Nephron progenitor cell (in vitro differentiated cells): Measurements from ENCODE around the gene CDKN2AIPNL.
A peak's percentile ranks its signal among the peaks of the same experiment; 100 is the strongest.

ENCODE experiments used
- DNase-seq: peaks from one replicate; pipeline ENCODE4 v3.0.0; 2021
- H3K27ac Mint-ChIP-seq: 2 replicates; pipeline ENCODE4 v1.8.0; 2021; ENCODE audit warnings: mild to moderate bottlenecking, moderate library complexity, mixed read lengths
- H3K27me3 Mint-ChIP-seq: 2 replicates; pipeline ENCODE4 v1.8.0; 2021; ENCODE audit warnings: mild to moderate bottlenecking, low read depth, mixed read lengths; ENCODE audit not compliant: poor library complexity
- H3K36me3 Mint-ChIP-seq: 2 replicates; pipeline ENCODE4 v1.8.0; 2021; ENCODE audit warnings: low read depth, mixed read lengths
- H3K4me1 Mint-ChIP-seq: 2 replicates; pipeline ENCODE4 v1.8.0; 2021; ENCODE audit warnings: mixed read lengths
- H3K4me3 Mint-ChIP-seq: 2 replicates; pipeline ENCODE4 v1.8.0; 2021; ENCODE audit warnings: mild to moderate bottlenecking, moderate library complexity, mixed read lengths
- H3K9me3 Mint-ChIP-seq: 2 replicates; pipeline ENCODE4 v1.8.0; 2021; ENCODE audit warnings: mild to moderate bottlenecking, moderate library complexity, mixed read lengths
- TF ChIP-seq, protein P1 (sequence below): fragments of 200-600 bp; sonication (generic); IDR thresholded peaks from 2 replicates; pipeline ENCODE4 v1.5.0; 2021; ENCODE audit warnings: antibody characterized with exemption

CDKN2AIPNL gene

DNA sequence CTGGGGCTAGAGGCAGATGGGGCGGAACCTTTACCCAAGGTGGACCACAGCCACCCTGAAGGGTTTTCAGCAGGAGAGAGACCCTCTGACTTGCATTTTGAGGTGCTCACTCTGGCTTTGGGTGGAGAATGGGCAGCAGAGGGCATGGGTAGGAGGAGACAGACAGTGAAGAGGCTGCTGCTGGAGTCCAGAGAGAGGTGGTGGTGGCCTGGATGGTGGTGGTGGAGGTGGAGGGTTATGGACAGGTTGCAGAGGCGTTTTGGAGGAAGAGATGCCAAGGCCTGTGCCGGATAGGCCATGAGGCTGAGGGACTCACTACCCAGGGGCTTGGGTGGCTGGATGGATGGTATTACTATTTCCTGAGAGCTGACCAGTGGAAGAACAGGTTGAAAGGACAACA is 46.1 kb upstream of the CDKN2AIPNL start:
- no peak for DNase-seq
- peaks cover 25% of the 10 kb centered on the region for H3K27me3 Mint-ChIP-seq

DNA sequence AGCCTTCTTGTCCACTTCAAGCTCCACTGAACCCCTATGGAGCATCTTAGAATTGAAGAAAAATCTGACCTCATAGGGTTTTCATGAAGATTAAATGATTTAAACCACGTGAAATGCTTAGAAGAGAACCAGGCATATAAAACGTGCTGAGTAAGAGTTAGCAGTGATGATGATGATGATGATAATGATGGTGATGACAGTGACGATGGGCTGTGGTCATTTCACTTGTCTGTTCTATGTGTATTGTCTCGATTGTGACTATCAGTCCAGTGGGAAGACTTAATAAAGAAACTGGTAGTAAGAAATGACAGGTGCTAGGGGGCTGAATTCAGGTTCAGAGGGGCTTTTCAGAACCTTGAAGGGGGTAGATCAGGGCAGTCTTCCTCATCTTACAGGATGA is 45.1 kb upstream of the CDKN2AIPNL start:
- no peak for DNase-seq
- TF ChIP-seq, protein P1, sequence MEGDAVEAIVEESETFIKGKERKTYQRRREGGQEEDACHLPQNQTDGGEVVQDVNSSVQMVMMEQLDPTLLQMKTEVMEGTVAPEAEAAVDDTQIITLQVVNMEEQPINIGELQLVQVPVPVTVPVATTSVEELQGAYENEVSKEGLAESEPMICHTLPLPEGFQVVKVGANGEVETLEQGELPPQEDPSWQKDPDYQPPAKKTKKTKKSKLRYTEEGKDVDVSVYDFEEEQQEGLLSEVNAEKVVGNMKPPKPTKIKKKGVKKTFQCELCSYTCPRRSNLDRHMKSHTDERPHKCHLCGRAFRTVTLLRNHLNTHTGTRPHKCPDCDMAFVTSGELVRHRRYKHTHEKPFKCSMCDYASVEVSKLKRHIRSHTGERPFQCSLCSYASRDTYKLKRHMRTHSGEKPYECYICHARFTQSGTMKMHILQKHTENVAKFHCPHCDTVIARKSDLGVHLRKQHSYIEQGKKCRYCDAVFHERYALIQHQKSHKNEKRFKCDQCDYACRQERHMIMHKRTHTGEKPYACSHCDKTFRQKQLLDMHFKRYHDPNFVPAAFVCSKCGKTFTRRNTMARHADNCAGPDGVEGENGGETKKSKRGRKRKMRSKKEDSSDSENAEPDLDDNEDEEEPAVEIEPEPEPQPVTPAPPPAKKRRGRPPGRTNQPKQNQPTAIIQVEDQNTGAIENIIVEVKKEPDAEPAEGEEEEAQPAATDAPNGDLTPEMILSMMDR, result no peak
- H3K27me3 Mint-ChIP-seq, result peaks cover 20% of the 10 kb centered on the region

More for the DNA sequence above, 46.1 kb upstream of the CDKN2AIPNL start:
- Mint-ChIP-seq H3K9me3 (no peaks in the 10 kb centered on the region), H3K4me3 (no peak overlapping the region), H3K36me3 (no peaks in the 10 kb centered on the region), H3K27ac (no peak overlapping the region), H3K4me1 (peaks cover 18% of the 10 kb centered on the region)
- TF ChIP-seq, protein P1, result no peak

DNA sequence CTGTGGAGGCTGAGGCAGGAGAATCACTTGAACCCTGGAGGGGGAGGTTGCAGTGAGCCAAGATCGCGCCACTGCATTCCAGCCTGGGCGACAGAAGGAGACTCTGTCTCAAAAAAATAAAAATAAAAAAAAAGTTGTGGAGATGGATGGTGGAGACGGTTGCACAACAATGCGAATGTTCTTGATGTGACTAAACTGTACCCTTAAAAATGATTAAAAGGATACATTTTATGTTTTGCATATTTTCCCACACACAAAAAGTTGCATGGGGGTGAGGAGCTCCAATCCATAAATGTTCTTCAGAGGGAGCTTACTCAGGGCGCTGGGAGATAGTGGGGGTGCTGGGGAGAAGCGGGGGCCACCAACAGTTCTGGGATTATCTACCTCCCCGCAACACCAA is 43.8 kb upstream of the CDKN2AIPNL start:
- H3K9me3 Mint-ChIP-seq, result no peaks in the 10 kb centered on the region
- H3K27me3 Mint-ChIP-seq, result peaks cover 18% of the 10 kb centered on the region
- no peak overlapping the region for H3K4me3 Mint-ChIP-seq
- peaks cover 8% of the 10 kb centered on the region for H3K4me1 Mint-ChIP-seq
- no peaks in the 10 kb centered on the region for H3K36me3 Mint-ChIP-seq
- TF ChIP-seq, protein P1, result no peak
- no peak for DNase-seq
- H3K27ac Mint-ChIP-seq, result no peak overlapping the region

More for the DNA sequence above, 45.1 kb upstream of the CDKN2AIPNL start:
- no peaks in the 10 kb centered on the region for H3K36me3 Mint-ChIP-seq
- no peaks in the 10 kb centered on the region for H3K9me3 Mint-ChIP-seq
- H3K27ac Mint-ChIP-seq, result no peak overlapping the region
- no peak overlapping the region for H3K4me3 Mint-ChIP-seq
- peaks cover 9% of the 10 kb centered on the region for H3K4me1 Mint-ChIP-seq

DNA sequence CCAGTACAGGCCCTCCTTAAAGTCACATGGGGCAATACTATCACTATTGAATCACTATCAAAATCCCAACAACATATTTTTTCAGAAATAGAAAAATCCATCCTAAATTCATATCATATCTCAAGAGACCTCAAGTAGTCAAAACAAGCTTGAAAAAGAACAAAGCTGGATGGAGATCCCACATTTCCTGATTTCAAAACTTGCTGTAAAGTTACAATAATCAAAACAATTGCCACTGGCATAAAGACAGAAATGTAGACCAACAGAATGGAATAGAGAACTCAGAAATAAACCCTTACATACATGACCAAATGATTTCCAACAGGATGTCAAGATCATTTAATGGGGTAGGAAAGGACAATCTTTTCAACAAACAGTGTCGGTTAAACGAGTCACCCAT is 41.3 kb upstream of the CDKN2AIPNL start:
- no peak overlapping the region for H3K27ac Mint-ChIP-seq
- H3K27me3 Mint-ChIP-seq, result peaks cover 14% of the 10 kb centered on the region
- H3K9me3 Mint-ChIP-seq, result no peaks in the 10 kb centered on the region
- no peak overlapping the region for H3K4me3 Mint-ChIP-seq
- no peaks in the 10 kb centered on the region for H3K4me1 Mint-ChIP-seq
- no peaks in the 10 kb centered on the region for H3K36me3 Mint-ChIP-seq
- TF ChIP-seq, protein P1, result no peak
- no peak for DNase-seq

DNA sequence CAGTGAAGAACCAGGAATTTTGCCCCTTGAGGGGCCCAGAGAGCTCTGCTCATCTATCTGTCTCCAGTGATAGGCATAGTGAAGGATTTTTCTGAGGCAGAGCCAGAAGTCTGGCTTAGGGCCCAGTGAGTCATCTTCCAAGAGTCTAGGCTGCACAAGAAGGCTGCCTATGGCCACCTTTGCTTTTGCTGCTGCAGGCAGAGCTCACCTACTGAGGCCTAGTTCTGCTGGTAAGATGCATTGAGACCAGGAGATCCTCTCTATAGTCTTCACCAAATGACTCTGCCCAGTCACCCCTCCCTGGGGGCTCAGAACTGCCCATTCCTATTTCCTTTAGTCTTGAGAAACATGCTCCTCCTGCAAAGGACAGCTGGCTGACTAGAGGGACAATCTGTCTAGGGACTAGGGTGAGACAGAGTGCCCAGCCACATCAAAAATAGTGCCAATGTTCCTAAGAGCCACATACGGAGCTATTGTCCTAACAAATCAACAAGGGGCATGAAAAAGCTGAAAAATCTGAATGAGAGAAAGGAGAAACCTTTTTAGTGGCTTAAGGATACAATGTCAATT is 40.3 kb upstream of the CDKN2AIPNL start:
- Mint-ChIP-seq H3K4me3 (no peak overlapping the region), H3K27me3 (peaks cover 12% of the 10 kb centered on the region), H3K27ac (peak overlapping the region; percentile 38), H3K9me3 (no peaks in the 10 kb centered on the region), H3K4me1 (peaks cover 3% of the 10 kb centered on the region), H3K36me3 (no peaks in the 10 kb centered on the region)
- TF ChIP-seq, protein P1, result no peak
- DNase-seq, result no peak

DNA sequence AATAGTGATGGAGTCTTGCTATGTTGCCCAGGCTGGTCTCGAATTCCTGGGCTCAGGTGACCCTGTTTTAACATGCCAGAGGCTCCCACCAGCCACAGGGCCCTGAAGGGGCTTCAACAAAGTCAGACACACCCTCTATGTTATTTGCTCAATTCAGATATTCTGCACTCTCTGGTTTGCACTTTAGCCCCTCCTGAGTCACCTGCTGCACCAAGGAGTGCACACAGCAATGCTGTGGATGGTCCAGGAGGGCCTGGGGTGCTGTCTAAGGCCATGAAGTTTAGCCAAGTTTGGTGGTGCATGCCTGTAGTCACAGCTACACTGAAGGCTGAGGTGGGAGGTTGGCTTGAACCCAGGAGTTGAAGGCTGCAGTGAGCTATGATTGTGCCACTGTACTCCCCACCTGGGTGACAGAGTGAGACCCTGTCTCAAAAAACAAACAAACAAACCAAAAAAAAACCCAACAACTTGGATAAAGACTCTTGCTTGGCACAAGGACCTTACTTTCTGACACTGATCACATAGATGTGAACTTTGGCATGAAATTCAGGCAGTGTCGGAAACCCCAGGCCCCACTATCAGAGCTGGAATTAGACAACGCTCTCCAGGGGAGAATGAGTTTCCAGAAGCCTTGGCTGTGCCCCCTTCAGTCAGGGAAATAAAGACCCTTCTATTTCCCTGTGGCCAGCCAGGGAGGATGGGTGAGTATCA is 39.7 kb upstream of the CDKN2AIPNL start:
- H3K27me3 Mint-ChIP-seq, result peaks cover 14% of the 10 kb centered on the region
- no peaks in the 10 kb centered on the region for H3K9me3 Mint-ChIP-seq
- H3K4me1 Mint-ChIP-seq, result peaks cover 9% of the 10 kb centered on the region
- DNase-seq, result no peak
- H3K27ac Mint-ChIP-seq, result peak overlapping the region; percentile 38
- H3K4me3 Mint-ChIP-seq, result no peak overlapping the region
- H3K36me3 Mint-ChIP-seq, result no peaks in the 10 kb centered on the region
- TF ChIP-seq, protein P1, result no peak
